GM12875 (cell line): ENCODE measurements around the gene PLXDC1.
"Not testable (repeated sequence)": the region's sequence is repeated elsewhere in the genome, so short reads cannot be mapped to it uniquely, and the experiment has no call there.

Experiments used
- H3K4me3 ChIP-seq: one replicate; pipeline ENCODE4 v1.5.1; 2011; ENCODE audit warnings: low read depth, low read length, control low read depth
- TF ChIP-seq, protein P1 (sequence below): IDR thresholded peaks from 2 replicates; pipeline ENCODE4 v1.5.1; 2011; ENCODE audit warnings: low read depth, mild to moderate bottlenecking, control low read depth, inconsistent platforms, low read length, moderate library complexity, borderline replicate concordance; ENCODE audit not compliant: insufficient read depth

Gene PLXDC1

DNA sequence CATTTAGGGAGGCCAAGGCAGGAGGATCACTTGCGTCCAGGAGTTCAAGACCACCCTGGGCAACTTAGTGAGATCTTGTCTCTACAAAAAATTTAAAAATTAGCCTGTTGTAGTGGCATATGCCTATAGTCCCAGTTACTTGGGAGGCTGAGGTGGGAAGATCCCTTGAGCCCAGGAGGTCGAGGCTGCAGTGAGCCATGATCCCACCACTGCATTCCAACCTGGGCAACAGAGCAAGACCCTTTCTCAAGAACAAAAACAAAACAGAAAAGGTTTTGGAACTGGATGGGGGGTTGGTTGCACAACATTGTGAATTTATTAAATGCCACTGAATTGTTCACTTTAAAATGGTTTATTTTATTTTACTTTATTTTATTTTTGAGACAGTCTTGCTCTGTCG is 21.2 kb downstream of the PLXDC1 start:
- TF ChIP-seq, protein P1, sequence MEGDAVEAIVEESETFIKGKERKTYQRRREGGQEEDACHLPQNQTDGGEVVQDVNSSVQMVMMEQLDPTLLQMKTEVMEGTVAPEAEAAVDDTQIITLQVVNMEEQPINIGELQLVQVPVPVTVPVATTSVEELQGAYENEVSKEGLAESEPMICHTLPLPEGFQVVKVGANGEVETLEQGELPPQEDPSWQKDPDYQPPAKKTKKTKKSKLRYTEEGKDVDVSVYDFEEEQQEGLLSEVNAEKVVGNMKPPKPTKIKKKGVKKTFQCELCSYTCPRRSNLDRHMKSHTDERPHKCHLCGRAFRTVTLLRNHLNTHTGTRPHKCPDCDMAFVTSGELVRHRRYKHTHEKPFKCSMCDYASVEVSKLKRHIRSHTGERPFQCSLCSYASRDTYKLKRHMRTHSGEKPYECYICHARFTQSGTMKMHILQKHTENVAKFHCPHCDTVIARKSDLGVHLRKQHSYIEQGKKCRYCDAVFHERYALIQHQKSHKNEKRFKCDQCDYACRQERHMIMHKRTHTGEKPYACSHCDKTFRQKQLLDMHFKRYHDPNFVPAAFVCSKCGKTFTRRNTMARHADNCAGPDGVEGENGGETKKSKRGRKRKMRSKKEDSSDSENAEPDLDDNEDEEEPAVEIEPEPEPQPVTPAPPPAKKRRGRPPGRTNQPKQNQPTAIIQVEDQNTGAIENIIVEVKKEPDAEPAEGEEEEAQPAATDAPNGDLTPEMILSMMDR, result no peak
- no peak overlapping the region for H3K4me3 ChIP-seq

DNA sequence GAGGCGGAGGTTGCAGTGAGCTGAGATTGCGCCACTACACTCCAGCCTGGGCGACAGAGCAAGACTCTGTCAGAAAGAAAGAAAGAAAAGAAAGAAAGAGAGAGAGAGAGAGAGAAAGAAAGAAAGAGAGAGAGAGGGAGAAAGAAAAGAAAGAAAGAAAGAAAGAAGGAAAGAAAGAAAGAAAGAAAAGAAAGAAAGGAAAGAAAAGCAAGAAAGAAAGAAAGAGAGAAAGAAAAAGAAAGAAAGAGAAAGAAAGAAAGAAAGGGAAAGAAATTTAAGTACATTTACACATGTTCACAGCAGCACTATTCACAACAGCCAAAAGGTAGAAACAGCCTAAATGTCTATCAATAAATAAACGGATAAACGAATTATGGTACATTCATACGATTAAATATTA is 21.9 kb downstream of the PLXDC1 start:
- H3K4me3 ChIP-seq, result not testable (repeated sequence)

DNA sequence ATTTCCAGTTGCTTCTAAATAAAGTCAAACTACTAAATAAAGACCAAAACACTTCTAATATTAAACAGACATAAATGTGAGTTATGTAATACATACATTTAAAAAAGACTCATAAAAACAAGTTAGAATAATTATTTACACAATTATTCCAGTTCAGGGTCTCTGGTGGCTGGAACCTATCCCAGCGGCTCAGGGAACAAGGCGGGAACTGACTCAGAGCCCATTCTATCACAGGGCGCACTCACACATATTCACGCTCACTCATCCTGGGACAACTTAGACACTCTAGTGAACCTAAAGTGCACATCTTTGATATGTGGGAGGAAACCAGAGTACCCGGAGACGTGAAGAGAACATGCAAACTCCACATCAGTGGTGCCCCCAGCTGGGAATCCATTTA is 25.0 kb downstream of the PLXDC1 start:
- TF ChIP-seq, protein P1, result no peak
- H3K4me3 ChIP-seq, result no peak overlapping the region

DNA sequence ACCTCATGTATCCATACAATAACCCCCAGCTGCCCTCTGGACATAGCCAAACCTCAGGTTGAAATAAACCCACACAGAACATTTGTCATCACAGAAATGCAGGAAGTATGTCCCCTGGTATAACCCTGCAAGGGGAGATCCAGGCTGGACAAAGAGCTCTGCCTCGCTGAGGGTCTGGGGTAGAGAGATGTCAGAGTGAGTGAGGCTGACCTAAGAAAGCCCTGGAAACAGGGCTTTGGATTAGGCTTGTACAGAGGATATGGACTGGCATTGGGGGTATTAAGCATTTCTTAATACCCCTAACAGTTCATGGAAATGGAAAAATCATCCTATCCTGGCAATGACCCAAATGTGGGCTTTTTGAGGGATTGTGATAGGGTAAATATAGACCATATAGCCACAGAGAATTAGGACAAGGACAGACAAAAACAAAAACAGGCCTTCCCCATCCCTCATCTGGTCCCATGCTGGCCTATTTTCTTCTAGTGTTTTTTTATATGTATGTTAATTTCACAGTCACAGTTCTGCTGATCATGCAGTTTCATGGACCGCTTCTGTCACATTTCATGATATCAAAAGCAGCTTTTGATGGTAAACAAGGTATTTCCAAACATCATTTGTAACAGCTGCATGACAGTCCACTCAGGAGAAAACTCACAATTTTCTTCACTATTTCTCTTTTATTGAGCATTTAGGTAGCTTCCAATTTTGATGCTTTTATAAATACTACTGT is 26.1 kb downstream of the PLXDC1 start:
- TF ChIP-seq, protein P1, result no peak
- no peak overlapping the region for H3K4me3 ChIP-seq

DNA sequence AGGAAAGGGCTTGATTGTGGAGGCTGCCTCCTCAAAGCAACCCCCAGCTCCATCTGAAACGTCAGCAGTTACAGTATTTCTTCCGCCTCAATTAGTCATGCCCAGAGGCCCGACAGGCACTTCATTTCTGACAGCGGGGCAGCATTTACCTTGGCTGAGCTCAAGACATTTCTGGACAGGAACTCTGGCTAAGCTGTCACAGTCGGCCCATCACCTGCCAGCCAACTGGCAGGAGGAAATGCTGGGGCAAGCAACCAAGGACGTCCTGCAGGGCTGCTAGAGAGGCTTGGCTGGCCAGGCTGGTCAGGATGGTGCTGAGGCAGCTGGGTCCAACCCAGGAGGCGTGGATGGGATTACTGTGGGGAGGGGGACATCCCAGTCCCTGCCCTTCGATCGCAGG is 27.8 kb downstream of the PLXDC1 start:
- H3K4me3 ChIP-seq, result no peak overlapping the region
- TF ChIP-seq, protein P1, result no peak

DNA sequence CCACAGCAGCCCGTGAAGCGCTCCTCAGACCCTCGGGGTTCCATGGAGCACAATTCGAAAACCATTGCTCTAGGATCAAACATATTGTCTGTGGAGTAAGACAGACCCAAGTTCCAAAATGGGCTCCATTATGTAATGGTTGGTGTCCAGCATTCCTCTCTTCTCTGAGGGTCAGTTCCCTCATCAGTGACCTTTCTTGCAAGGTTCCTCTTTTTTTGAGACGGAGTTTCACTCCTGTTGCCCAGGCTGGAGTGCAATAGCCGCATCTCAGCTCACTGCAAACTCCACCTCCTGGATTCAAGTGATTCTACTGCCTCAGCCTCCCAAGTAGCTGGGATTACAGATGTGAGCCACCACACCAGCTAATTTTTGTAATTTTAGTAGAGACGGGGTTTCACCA is 28.4 kb downstream of the PLXDC1 start:
- H3K4me3 ChIP-seq, result no peak overlapping the region
- TF ChIP-seq, protein P1, result no peak

DNA sequence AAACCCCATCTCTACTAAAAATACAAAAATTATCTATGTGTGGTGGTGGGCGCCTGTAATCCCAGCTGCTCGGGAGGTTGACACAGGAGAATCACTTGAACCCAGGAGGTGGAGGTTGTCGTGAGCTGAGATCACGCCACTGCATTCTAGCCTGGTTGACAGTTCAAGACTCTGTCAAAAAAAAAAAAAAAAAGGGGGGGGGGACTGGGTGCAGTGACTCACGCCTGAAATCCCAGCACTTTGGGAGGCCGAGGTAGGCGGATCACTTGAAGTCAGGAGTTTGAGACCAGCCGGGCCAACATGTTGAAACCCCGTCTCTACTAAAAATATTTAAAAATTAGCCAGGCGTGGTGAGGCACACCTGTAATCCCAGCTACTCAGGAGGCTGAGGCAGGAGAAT is 29.5 kb downstream of the PLXDC1 start:
- not testable (repeated sequence) for H3K4me3 ChIP-seq

DNA sequence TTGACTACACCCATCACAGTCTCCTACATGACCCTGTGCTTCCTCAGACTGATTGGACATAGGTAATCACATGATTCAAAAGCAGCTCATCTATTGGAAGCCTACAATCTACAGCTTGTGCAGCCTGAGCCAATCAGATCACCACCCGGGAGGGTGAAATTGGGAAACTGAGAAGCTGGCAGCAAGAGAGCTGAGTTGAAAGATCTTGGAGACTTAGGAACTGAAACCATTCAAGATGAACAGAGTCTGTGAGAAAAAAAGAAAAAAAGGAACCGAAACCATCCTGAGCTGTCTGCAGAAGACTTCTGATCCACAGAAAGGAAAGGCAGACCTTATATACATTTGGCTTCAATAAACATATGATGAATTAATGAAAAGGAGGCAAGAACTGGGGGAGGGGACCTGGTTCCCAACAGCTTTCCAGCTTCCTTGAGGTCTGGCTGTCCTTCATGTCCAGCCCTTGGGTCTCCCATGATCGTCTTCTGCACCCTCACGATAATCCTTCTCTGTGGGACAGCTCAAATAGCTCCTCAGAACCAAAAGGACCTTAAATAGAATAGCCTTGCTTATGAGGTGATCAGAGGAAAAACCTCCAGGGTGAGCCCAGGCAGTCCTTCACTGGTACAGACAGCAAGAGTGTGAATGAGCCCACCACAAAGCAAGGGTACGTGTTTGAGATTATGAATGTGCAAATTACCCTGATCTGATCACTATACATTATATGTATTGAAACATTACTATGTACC is 32.6 kb downstream of the PLXDC1 start:
- no peak overlapping the region for H3K4me3 ChIP-seq
- TF ChIP-seq, protein P1, result no peak
